Activated B cell treated with CpG ODN at 0.5 μM for 24 hours (primary cell): ENCODE measurements around the gene TCHP. TPM values are rescaled to one million over a fixed set of nuclear protein-coding genes. Genes with fewer than 3 reads are reported as not detected.
A peak's percentile ranks its signal among the peaks of the same experiment; 100 is the strongest.
"Not testable (repeated sequence)": the region's sequence is repeated elsewhere in the genome, so short reads cannot be mapped to it uniquely, and the experiment has no call there.

ENCODE experiments used
- ATAC-seq: fragments of 200-7000 bp; cut with Tn5 transposase; one replicate; pipeline ENCODE4 v1.10.0; 2021; ENCODE audit warnings: low read depth, mild to moderate bottlenecking, moderate library complexity
- CTCF ChIA-PET: fragments of 350-600 bp; sonication (Branson Sonifier 250); formaldehyde crosslinking; loops from one replicate; lab custom pipeline; 2021; ENCODE audit warnings: antibody characterized with exemption; lab: Charles Lee
- POLR2A ChIA-PET: fragments of 350-600 bp; sonication (Branson Sonifier 250); formaldehyde crosslinking; loops from one replicate; lab custom pipeline; 2021; ENCODE audit warnings: antibody characterized with exemption; lab: Charles Lee
- DNase-seq: peaks from one replicate; pipeline ENCODE4 v3.0.0; 2022
- H3K27ac Mint-ChIP-seq: one replicate; pipeline ENCODE4 v1.8.0; 2020; ENCODE audit warnings: mixed read lengths
- H3K27me3 Mint-ChIP-seq: one replicate; pipeline ENCODE4 v1.8.0; 2021; ENCODE audit warnings: mixed read lengths
- H3K36me3 Mint-ChIP-seq: one replicate; pipeline ENCODE4 v1.8.0; 2021; ENCODE audit warnings: low read depth, mixed read lengths
- H3K4me1 Mint-ChIP-seq: one replicate; pipeline ENCODE4 v1.8.0; 2021; ENCODE audit warnings: mixed read lengths
- H3K4me3 Mint-ChIP-seq: one replicate; pipeline ENCODE4 v1.8.0; 2020; ENCODE audit warnings: mild to moderate bottlenecking, mixed read lengths
- H3K9me3 Mint-ChIP-seq: one replicate; pipeline ENCODE4 v1.8.0; 2020; ENCODE audit warnings: mixed read lengths
- CTCF ChIP-seq: fragments of 200-600 bp; IDR thresholded peaks from one replicate; pipeline ENCODE4 v1.8.0; 2022; ENCODE audit warnings: antibody characterized with exemption, mild to moderate bottlenecking
- intact Hi-C: fragments of 100-400 bp; cut with micrococcal nuclease; formaldehyde crosslinking; loops from one replicate; pipeline ENCODE4 v1.15.1; 2024
- total RNA-seq: library from RNA; stranded (reverse); gene quantifications from 2 replicates; pipeline ENCODE4 v1.2.3, GENCODE V29; 2022

Gene TCHP
- total RNA-seq, 1 donor from 2014 or later, result 28.3 TPM

GRCh38 chr12:109893261-109893995, 6.6 kb upstream of the TCHP start:
- Mint-ChIP-seq H3K4me1 (peaks cover 46% of the 10 kb centered on the region), H3K9me3 (no peaks in the 10 kb centered on the region), H3K27ac (peak overlapping the region; percentile 83), H3K4me3 (no peak overlapping the region), H3K27me3 (no peaks in the 10 kb centered on the region), H3K36me3 (no peaks in the 10 kb centered on the region)
- ChIA-PET CTCF (no interaction called here), POLR2A (interaction anchor here (0.7 kb wide), 2 partner anchors 108 to 417 kb away, joined by 3 read pairs; partner anchors contain the start of gene KCTD10)
- DNase-seq (no peak), ATAC-seq (peak; percentile 25)
- intact Hi-C loops, result no loop called here
- TF ChIP-seq CTCF, result no peak

- Mint-ChIP-seq H3K4me3 (no peak overlapping the region), H3K4me1 (peaks cover 40% of the 10 kb centered on the region), H3K27ac (no peak overlapping the region), H3K9me3 (no peaks in the 10 kb centered on the region), H3K36me3 (peaks cover under 1% of the 10 kb centered on the region), H3K27me3 (no peaks in the 10 kb centered on the region)
- ATAC-seq, result no peak
- no peak for DNase-seq
- ChIA-PET CTCF (no interaction called here), POLR2A (interaction anchor here (0.6 to 0.7 kb wide), 2 partner anchors 10 to 1779 kb away, joined by 6 to 10 read pairs; no protein-coding TSS in a partner anchor)
- no peak for TF ChIP-seq CTCF
- intact Hi-C loops, result no loop called here
These were observed 5.1 kb upstream of the TCHP start for GRCh38 chr12:109894939-109895338.

- H3K27me3 Mint-ChIP-seq, result no peaks in the 10 kb centered on the region
- H3K36me3 Mint-ChIP-seq, result peaks cover 6% of the 10 kb centered on the region
- DNase-seq (no peak), ATAC-seq (no peak)
- no peak overlapping the region for H3K4me3 Mint-ChIP-seq
- intact Hi-C loops, result no loop called here
- H3K4me1 Mint-ChIP-seq, result peaks cover 43% of the 10 kb centered on the region
- POLR2A ChIA-PET, result interaction anchor here (1.0 kb wide), 1 partner anchor 14 kb away, joined by 4 read pairs; no protein-coding TSS in a partner anchor
- H3K27ac Mint-ChIP-seq, result no peak overlapping the region
- H3K9me3 Mint-ChIP-seq, result no peaks in the 10 kb centered on the region
- CTCF ChIA-PET, result no interaction called here
- no peak for TF ChIP-seq CTCF
These were observed 3.9 kb upstream of the TCHP start for GRCh38 chr12:109896188-109896587.

- H3K4me1 Mint-ChIP-seq, result peaks cover 47% of the 10 kb centered on the region
- intact Hi-C loops, result no loop called here
These were observed 3.0 kb upstream of the TCHP start for GRCh38 chr12:109897029-109897428.

GRCh38 chr12:109899345-109899744, 729 bp upstream of the TCHP start:
- H3K27me3 Mint-ChIP-seq, H3K9me3 Mint-ChIP-seq, POLR2A ChIA-PET, CTCF ChIA-PET, DNase-seq, intact Hi-C loops, ATAC-seq: not testable (repeated sequence)
- peaks cover 29% of the 10 kb centered on the region for H3K4me1 Mint-ChIP-seq
- H3K36me3 Mint-ChIP-seq, result peaks cover 14% of the 10 kb centered on the region
- peak overlapping the region; percentile 96 for H3K27ac Mint-ChIP-seq
- H3K4me3 Mint-ChIP-seq, result peak overlapping the region; percentile 99

More at GRCh38 chr12:109897029-109897428, 3.0 kb upstream of the TCHP start:
- no peaks in the 10 kb centered on the region for H3K27me3 Mint-ChIP-seq
- no peak overlapping the region for H3K4me3 Mint-ChIP-seq
- TF ChIP-seq CTCF, result no peak
- peaks cover 6% of the 10 kb centered on the region for H3K36me3 Mint-ChIP-seq
- H3K9me3 Mint-ChIP-seq, result no peaks in the 10 kb centered on the region
- CTCF ChIA-PET, result no interaction called here
- no peak overlapping the region for H3K27ac Mint-ChIP-seq
- POLR2A ChIA-PET, result interaction anchor here (0.7 kb wide), 1 partner anchor 44 kb away, joined by 3 read pairs; no protein-coding TSS in a partner anchor
- DNase-seq (no peak), ATAC-seq (no peak)
